ENCODE measurements around the gene DNMT1.

- no peak for TF ChIP-seq ZFP30 (CRISPR knock-in tag; IDR thresholded peaks at IDR 0.05)
- no peak for TF ChIP-seq CSDC2 (CRISPR knock-in tag; IDR thresholded peaks at IDR 0.05)
- no peak for TF ChIP-seq CSRNP3 (CRISPR knock-in tag; IDR thresholded peaks at IDR 0.05)
- no peak for TF ChIP-seq PATZ1 (CRISPR knock-in tag; IDR thresholded peaks at IDR 0.05; ENCODE audit: borderline replicate concordance)
- TF ChIP-seq ARNTL (CRISPR knock-in tag; IDR thresholded peaks at IDR 0.05; ENCODE audit: borderline replicate concordance, low read depth), result no peak
- no peak for TF ChIP-seq ZNF565 (CRISPR knock-in tag; conservative IDR thresholded peaks at IDR 0.05; ENCODE audit: low read depth)
- TF ChIP-seq TSHZ2 (CRISPR knock-in tag; IDR thresholded peaks at IDR 0.05), result no peak
- TF ChIP-seq TCF4 (CRISPR knock-in tag; IDR thresholded peaks at IDR 0.05; ENCODE audit: borderline replicate concordance), result no peak
- TF ChIP-seq RARB (CRISPR knock-in tag; IDR thresholded peaks at IDR 0.05), result no peak
- TF ChIP-seq TOX (CRISPR knock-in tag; IDR thresholded peaks at IDR 0.05; ENCODE audit: borderline replicate concordance), result no peak
- no peak for TF ChIP-seq OSR1 (CRISPR knock-in tag; IDR thresholded peaks at IDR 0.05)
- no peak for TF ChIP-seq POU6F1 (CRISPR knock-in tag; IDR thresholded peaks at IDR 0.05; ENCODE audit: borderline replicate concordance, low read depth)
Measured at GRCh38 chr19:10230173-10230860, 35.6 kb upstream of the DNMT1 start.

Measured in SK-N-SH treated with all-trans-retinoic acid at 6 μM for 48 hours (cell line).